HEK293 (cell line): ENCODE measurements around the gene RSPO4.

Experiments used
- CTCF ChIA-PET: fragments of 350-600 bp; formaldehyde crosslinking; extraction: SDS; loops from one replicate; lab custom pipeline; 2021; ENCODE audit warnings: antibody characterized with exemption; lab: Yijun Ruan, JAX
- POLR2A ChIA-PET: fragments of 300-600 bp; formaldehyde crosslinking; extraction: SDS; loops from one replicate; lab custom pipeline; 2020; ENCODE audit warnings: antibody characterized with exemption, inconsistent platforms; lab: Yijun Ruan, JAX
- H3K27ac ChIP-seq: fragments of 200-500 bp; sonication (Bioruptor generic); 2 replicates; pipeline ENCODE4 v1.5.1; 2014; ENCODE audit warnings: low read depth, low read length, control low read depth, inconsistent platforms; ENCODE audit errors: extremely low read depth
- H3K36me3 ChIP-seq, 2 experiments: fragments of 200-500 bp in 1 of 2; sonication (Bioruptor generic) in 1 of 2; 1 replicate in 1 of 2; 2 replicates in 1 of 2; pipeline ENCODE4 v1.5.1; 2014 to 2017; ENCODE audit warnings: inconsistent platforms in 2 of 2, low read length in 2 of 2; ENCODE audit not compliant: control insufficient read depth in 2 of 2, insufficient read depth in 1 of 2
- H3K4me1 ChIP-seq: fragments of 200-500 bp; sonication (Bioruptor generic); 2 replicates; pipeline ENCODE4 v1.5.1; 2014; ENCODE audit warnings: mild to moderate bottlenecking, low read length, inconsistent platforms; ENCODE audit not compliant: control insufficient read depth, insufficient read depth
- H3K4me3 ChIP-seq: 2 replicates; pipeline ENCODE4 v1.5.1; 2011; ENCODE audit warnings: low read depth, mild to moderate bottlenecking, control low read depth, low read length, moderate library complexity
- H3K9me3 ChIP-seq: fragments of 200-500 bp; sonication (Bioruptor generic); 2 replicates; pipeline ENCODE4 v1.5.1; 2014; ENCODE audit warnings: low read depth, low read length, inconsistent platforms; ENCODE audit not compliant: control insufficient read depth, insufficient read depth
- BCL11B ChIP-seq: fragments of 450-650 bp; formaldehyde crosslinking; IDR thresholded peaks from 2 replicates; pipeline ENCODE4 v1.5.1; 2016; ENCODE audit warnings: low read depth, missing biosample characterization, missing genetic modification characterization
- ELK4 ChIP-seq: IDR thresholded peaks from 2 replicates; pipeline ENCODE4 v1.6.1; 2011; ENCODE audit warnings: mild to moderate bottlenecking, low read depth, low read length, borderline replicate concordance
- GFI1B ChIP-seq: fragments of 450-650 bp; formaldehyde crosslinking; IDR thresholded peaks from 2 replicates; pipeline ENCODE4 v1.5.1; 2016; ENCODE audit warnings: missing biosample characterization, missing genetic modification characterization
- MZF1 ChIP-seq: fragments of 450-650 bp; formaldehyde crosslinking; IDR thresholded peaks from 2 replicates; pipeline ENCODE4 v1.5.1; 2017; ENCODE audit warnings: missing biosample characterization, missing genetic modification characterization, borderline replicate concordance
- OVOL3 ChIP-seq: fragments of 450-650 bp; formaldehyde crosslinking; IDR thresholded peaks from 2 replicates; pipeline ENCODE4 v1.5.1; 2016; ENCODE audit warnings: missing biosample characterization, missing genetic modification characterization
- PRDM6 ChIP-seq: fragments of 450-650 bp; formaldehyde crosslinking; IDR thresholded peaks from 2 replicates; pipeline ENCODE4 v1.5.1; 2017; ENCODE audit warnings: missing biosample characterization, missing genetic modification characterization
- TCF7L2 ChIP-seq: IDR thresholded peaks from 2 replicates; pipeline ENCODE4 v1.6.1; 2011; ENCODE audit warnings: low read depth, mild to moderate bottlenecking, inconsistent platforms, low read length, moderate library complexity, borderline replicate concordance
- ZBTB26 ChIP-seq: fragments of 450-650 bp; formaldehyde crosslinking; optimal IDR thresholded peaks from 2 replicates; pipeline ENCODE3; 2016; ENCODE audit warnings: missing biosample characterization, mild to moderate bottlenecking, missing genetic modification characterization
- ZBTB7A ChIP-seq: fragments of 450-650 bp; formaldehyde crosslinking; IDR thresholded peaks from 2 replicates; pipeline ENCODE4 v1.5.1; 2016; ENCODE audit warnings: low read depth, missing biosample characterization, missing genetic modification characterization
- ZFP37 ChIP-seq: fragments of 450-650 bp; formaldehyde crosslinking; IDR thresholded peaks from 2 replicates; pipeline ENCODE4 v1.5.1; 2016; ENCODE audit warnings: missing biosample characterization, missing genetic modification characterization
- ZNF157 ChIP-seq: fragments of 450-650 bp; formaldehyde crosslinking; IDR thresholded peaks from 2 replicates; pipeline ENCODE4 v1.5.1; 2016; ENCODE audit warnings: missing biosample characterization, missing genetic modification characterization
- ZNF174 ChIP-seq: fragments of 450-650 bp; formaldehyde crosslinking; IDR thresholded peaks from 2 replicates; pipeline ENCODE4 v1.5.0; 2017; ENCODE audit warnings: missing biosample characterization, mild to moderate bottlenecking, missing genetic modification characterization
- ZNF175 ChIP-seq: fragments of 450-650 bp; formaldehyde crosslinking; IDR thresholded peaks from 2 replicates; pipeline ENCODE4 v1.5.1; 2016; ENCODE audit warnings: missing biosample characterization, missing genetic modification characterization
- ZNF19 ChIP-seq: fragments of 450-650 bp; formaldehyde crosslinking; IDR thresholded peaks from 2 replicates; pipeline ENCODE4; 2016; ENCODE audit warnings: missing biosample characterization, missing genetic modification characterization, low read depth
- ZNF23 ChIP-seq: fragments of 450-650 bp; formaldehyde crosslinking; IDR thresholded peaks from 2 replicates; pipeline ENCODE4 v1.5.1; 2016; ENCODE audit warnings: missing biosample characterization, missing genetic modification characterization, borderline replicate concordance
- ZNF26 ChIP-seq: fragments of 450-650 bp; formaldehyde crosslinking; IDR thresholded peaks from 2 replicates; pipeline ENCODE4 v1.5.1; 2016; ENCODE audit warnings: missing biosample characterization, missing genetic modification characterization
- ZNF266 ChIP-seq: fragments of 450-650 bp; formaldehyde crosslinking; IDR thresholded peaks from 2 replicates; pipeline ENCODE4 v1.5.1; 2016; ENCODE audit warnings: missing biosample characterization, missing genetic modification characterization, low read depth
- ZNF350 ChIP-seq: fragments of 450-650 bp; formaldehyde crosslinking; IDR thresholded peaks from 2 replicates; pipeline ENCODE4 v1.5.0; 2017; ENCODE audit warnings: missing biosample characterization, mild to moderate bottlenecking, missing genetic modification characterization
- ZNF354C ChIP-seq: fragments of 450-650 bp; formaldehyde crosslinking; IDR thresholded peaks from 2 replicates; pipeline ENCODE4 v1.5.1; 2016; ENCODE audit warnings: missing biosample characterization, missing genetic modification characterization, low read depth, borderline replicate concordance
- ZNF394 ChIP-seq: fragments of 450-650 bp; formaldehyde crosslinking; IDR thresholded peaks from 2 replicates; pipeline ENCODE4 v1.5.1; 2016; ENCODE audit warnings: missing biosample characterization, missing genetic modification characterization, mild to moderate bottlenecking, moderate library complexity, borderline replicate concordance
- ZNF501 ChIP-seq: fragments of 450-650 bp; formaldehyde crosslinking; IDR thresholded peaks from 2 replicates; pipeline ENCODE4 v1.5.1; 2016; ENCODE audit warnings: missing biosample characterization, missing genetic modification characterization
- ZNF510 ChIP-seq: fragments of 450-650 bp; formaldehyde crosslinking; IDR thresholded peaks from 2 replicates; pipeline ENCODE4 v1.5.1; 2018; ENCODE audit warnings: mild to moderate bottlenecking, missing genetic modification characterization, missing biosample characterization; ENCODE audit not compliant: insufficient replicate concordance
- ZNF529 ChIP-seq: fragments of 450-650 bp; formaldehyde crosslinking; IDR thresholded peaks from 2 replicates; pipeline ENCODE4 v1.5.1; 2017; ENCODE audit warnings: missing genetic modification characterization, missing biosample characterization; ENCODE audit not compliant: insufficient replicate concordance
- ZNF560 ChIP-seq: fragments of 450-650 bp; formaldehyde crosslinking; IDR thresholded peaks from 2 replicates; pipeline ENCODE4 v1.5.1; 2017; ENCODE audit warnings: missing biosample characterization, missing genetic modification characterization, borderline replicate concordance
- ZNF639 ChIP-seq: fragments of 450-650 bp; formaldehyde crosslinking; IDR thresholded peaks from 2 replicates; pipeline ENCODE4 v1.5.1; 2016; ENCODE audit warnings: missing biosample characterization, missing genetic modification characterization
- ZNF830 ChIP-seq: fragments of 450-650 bp; IDR thresholded peaks from 2 replicates; pipeline ENCODE4 v1.5.0; 2018; ENCODE audit warnings: missing biosample characterization, missing genetic modification characterization, low read depth, mild to moderate bottlenecking, moderate library complexity
- ZSCAN18 ChIP-seq: fragments of 450-650 bp; formaldehyde crosslinking; IDR thresholded peaks from 2 replicates; pipeline ENCODE4 v1.5.1; 2016; ENCODE audit warnings: missing biosample characterization, missing genetic modification characterization
- ZXDB ChIP-seq: fragments of 450-650 bp; formaldehyde crosslinking; IDR thresholded peaks from 2 replicates; pipeline ENCODE4 v1.5.1; 2016; ENCODE audit warnings: missing biosample characterization, missing genetic modification characterization

The RSPO4 gene

GRCh38 chr20:940926-941325, 61.2 kb downstream of the RSPO4 start (continued):
- TF ChIP-seq PRDM6 (no peak), MZF1 (tag by site-specific recombination) (no peak), ZNF639 (tag by site-specific recombination) (no peak), ZBTB7A (tag by site-specific recombination) (no peak), ZNF23 (tag by site-specific recombination) (no peak), ZNF175 (tag by site-specific recombination) (no peak), ZNF529 (tag by site-specific recombination) (no peak), ELK4 (no peak), ZNF350 (tag by site-specific recombination) (no peak)

GRCh38 chr20:939606-940005, 62.5 kb downstream of the RSPO4 start:
- Histone ChIP-seq H3K27ac (no peak overlapping the region), H3K4me1 (no peaks in the 10 kb centered on the region), H3K9me3 (no peaks in the 10 kb centered on the region), H3K4me3 (no peak overlapping the region), H3K36me3 (no peaks in the 10 kb centered on the region)
- POLR2A ChIA-PET = no interaction called here
- CTCF ChIA-PET = no interaction called here
- TF ChIP-seq ZNF157 (tag by site-specific recombination) = no peak
- TF ChIP-seq ZNF19 (tag by site-specific recombination) = no peak
- no peak for TF ChIP-seq ZNF560 (tag by site-specific recombination)
- TF ChIP-seq BCL11B (tag by site-specific recombination) = no peak
- TF ChIP-seq ZNF354C (tag by site-specific recombination) = no peak
- TF ChIP-seq ZFP37 (tag by site-specific recombination) = no peak
- no peak for TF ChIP-seq GFI1B
- no peak for TF ChIP-seq ZNF174 (tag by site-specific recombination)
- TF ChIP-seq OVOL3 (tag by site-specific recombination) = no peak
- TF ChIP-seq ZXDB (tag by site-specific recombination) = no peak
- TF ChIP-seq ZNF830 (tag by site-specific recombination) = no peak
- TF ChIP-seq ZBTB26 (tag by site-specific recombination) = no peak
- no peak for TF ChIP-seq ZSCAN18 (tag by site-specific recombination)
- no peak for TF ChIP-seq ZNF266
- TF ChIP-seq ZNF510 (tag by site-specific recombination) = no peak
- TF ChIP-seq TCF7L2 = no peak
- TF ChIP-seq ZNF26 (tag by site-specific recombination) = no peak
- TF ChIP-seq ZNF394 (tag by site-specific recombination) = no peak
- no peak for TF ChIP-seq ZNF501
